Osteoblast (primary cell): Measurements from ENCODE around the gene CCER1. TPM values are rescaled to one million over a fixed set of nuclear protein-coding genes. Genes with fewer than 3 reads are reported as not detected.
A peak's percentile ranks its signal among the peaks of the same experiment; 100 is the strongest.

Experiments
- DNase-seq: peaks from one replicate; pipeline ENCODE4 v3.0.0; 2011; ENCODE audit warnings: low spot score, mixed read lengths; ENCODE audit not compliant: insufficient read length; ENCODE audit errors: missing footprints
- H2AFZ ChIP-seq: 2 replicates; pipeline ENCODE4 v1.6.0; 2011; ENCODE audit warnings: mild to moderate bottlenecking, low read length
- H3K27ac ChIP-seq: 2 replicates; pipeline ENCODE4 v1.5.1; 2011; ENCODE audit warnings: mild to moderate bottlenecking, low read depth, low read length, moderate library complexity
- H3K27me3 ChIP-seq: 2 replicates; pipeline ENCODE4 v1.6.0; 2012; ENCODE audit warnings: mild to moderate bottlenecking, control low read depth, inconsistent platforms, low read length, moderate library complexity; ENCODE audit not compliant: insufficient read depth
- H3K36me3 ChIP-seq: 2 replicates; pipeline ENCODE4 v1.5.1; 2011; ENCODE audit warnings: mild to moderate bottlenecking, low read length, control low read depth, moderate library complexity; ENCODE audit not compliant: insufficient read depth
- H3K4me1 ChIP-seq: 2 replicates; pipeline ENCODE4 v1.5.1; 2011; ENCODE audit warnings: mild to moderate bottlenecking, low read length, control low read depth, moderate library complexity; ENCODE audit not compliant: insufficient read depth
- H3K4me2 ChIP-seq: 2 replicates; pipeline ENCODE4 v1.6.0; 2011; ENCODE audit warnings: mild to moderate bottlenecking, low read length; ENCODE audit not compliant: insufficient read depth
- H3K4me3 ChIP-seq: fragments of 200-600 bp; sonication (generic); 3 replicates; pipeline ENCODE4 v1.5.1; 2012; ENCODE audit warnings: mild to moderate bottlenecking, low read length, inconsistent platforms; ENCODE audit not compliant: insufficient read depth
- H3K79me2 ChIP-seq: 2 replicates; pipeline ENCODE4 v1.6.0; 2012; ENCODE audit warnings: mild to moderate bottlenecking, low read length, control low read depth, inconsistent platforms; ENCODE audit not compliant: insufficient read depth
- H3K9me3 ChIP-seq: 2 replicates; pipeline ENCODE4 v1.5.1; 2011; ENCODE audit warnings: low read depth, low read length, control low read depth
- H4K20me1 ChIP-seq: 2 replicates; pipeline ENCODE4 v1.6.0; 2012; ENCODE audit warnings: mild to moderate bottlenecking, low read length, control low read depth; ENCODE audit not compliant: insufficient read depth
- CTCF ChIP-seq: IDR thresholded peaks from 2 replicates; pipeline ENCODE4 v1.5.1; 2011; ENCODE audit warnings: mild to moderate bottlenecking, low read depth, low read length, moderate library complexity; ENCODE audit errors: extremely low read depth
- total RNA-seq: library from RNA; depleted of rRNA; stranded (reverse); fragments of >200 nt; gene quantifications from 2 replicates; pipeline ENCODE4 v1.2.3, GENCODE V29; 2012

Gene CCER1
- total RNA-seq, 1 donor: not detected

- Histone ChIP-seq H4K20me1 (no peaks in the 10 kb centered on the region), H2AFZ (peak overlapping the region; percentile 0), H3K79me2 (no peaks in the 10 kb centered on the region), H3K4me2 (peak overlapping the region; percentile 24), H3K9me3 (no peaks in the 10 kb centered on the region), H3K4me3 (no peak overlapping the region), H3K4me1 (peaks cover 14% of the 10 kb centered on the region), H3K27ac (peak overlapping the region; percentile 64), H3K27me3 (no peaks in the 10 kb centered on the region), H3K36me3 (no peaks in the 10 kb centered on the region)
- no peak for TF ChIP-seq CTCF
- peak; percentile 47 for DNase-seq
Observed at GRCh38 chr12:90922145-90922627, 32.8 kb downstream of the CCER1 start.

GRCh38 chr12:90921536-90921935 is 33.4 kb downstream of the CCER1 start:
- DNase-seq: no peak
- Histone ChIP-seq H3K4me1 (peaks cover 14% of the 10 kb centered on the region), H3K27me3 (no peaks in the 10 kb centered on the region), H3K79me2 (no peaks in the 10 kb centered on the region), H2AFZ (no peak overlapping the region), H3K4me2 (peak overlapping the region; percentile 24), H3K36me3 (no peaks in the 10 kb centered on the region), H3K27ac (peak overlapping the region; percentile 64), H3K4me3 (no peak overlapping the region), H4K20me1 (no peaks in the 10 kb centered on the region), H3K9me3 (no peaks in the 10 kb centered on the region)
- no peak for TF ChIP-seq CTCF

GRCh38 chr12:90920222-90920621 is 34.8 kb downstream of the CCER1 start:
- Histone ChIP-seq H3K79me2 (no peaks in the 10 kb centered on the region), H2AFZ (no peak overlapping the region), H3K4me1 (peaks cover 14% of the 10 kb centered on the region), H3K36me3 (no peaks in the 10 kb centered on the region), H3K27me3 (no peaks in the 10 kb centered on the region), H3K4me2 (no peak overlapping the region), H3K4me3 (no peak overlapping the region), H3K27ac (no peak overlapping the region), H4K20me1 (no peaks in the 10 kb centered on the region), H3K9me3 (no peaks in the 10 kb centered on the region)
- DNase-seq: no peak
- no peak for TF ChIP-seq CTCF

GRCh38 chr12:90917431-90917830 is 37.5 kb downstream of the CCER1 start:
- no peak for DNase-seq
- H4K20me1 ChIP-seq: no peaks in the 10 kb centered on the region
- no peaks in the 10 kb centered on the region for H3K36me3 ChIP-seq
- H2AFZ ChIP-seq: peak overlapping the region; percentile 15
- H3K27me3 ChIP-seq: no peaks in the 10 kb centered on the region
- H3K79me2 ChIP-seq: no peaks in the 10 kb centered on the region
- no peak for TF ChIP-seq CTCF
- no peak overlapping the region for H3K27ac ChIP-seq
- no peaks in the 10 kb centered on the region for H3K9me3 ChIP-seq
- no peak overlapping the region for H3K4me3 ChIP-seq
- no peak overlapping the region for H3K4me2 ChIP-seq
- H3K4me1 ChIP-seq: peaks cover 12% of the 10 kb centered on the region
